ENCODE data around the gene FAM221B. TPM values are rescaled to one million over a fixed set of nuclear protein-coding genes. Genes with fewer than 3 reads are reported as not detected.
A peak's percentile ranks its signal among the peaks of the same experiment; 100 is the strongest.

The FAM221B gene
- total RNA-seq, 6 donors from 2014 or later = 0.10 to 0.15 TPM; not detected in 4

DNA sequence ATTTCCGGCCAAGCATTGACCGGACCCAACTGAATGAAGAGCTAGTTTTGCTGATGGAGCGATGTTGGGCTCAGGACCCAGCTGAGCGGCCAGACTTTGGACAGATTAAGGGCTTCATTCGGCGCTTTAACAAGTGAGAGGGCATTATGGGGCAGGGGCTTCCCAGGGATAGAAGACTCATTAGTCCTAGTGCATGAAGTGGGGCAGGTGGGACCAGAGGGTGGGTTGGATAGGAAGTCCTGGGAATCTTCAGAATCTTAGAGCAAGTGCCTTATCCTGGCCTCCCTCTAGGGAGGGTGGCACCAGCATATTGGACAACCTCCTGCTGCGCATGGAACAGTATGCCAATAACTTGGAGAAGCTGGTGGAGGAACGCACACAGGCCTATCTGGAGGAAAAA is 22.4 kb downstream of the FAM221B start:
- H3K9me3 ChIP-seq = no peaks in the 10 kb centered on the region
- no peak for DNase-seq
- H3K27ac ChIP-seq = no peak overlapping the region
- H3K36me3 ChIP-seq = peaks cover 0 to 68% (median 38%) of the 10 kb centered on the region in 4 donors
- H3K4me1 ChIP-seq = peaks cover under 1 to 4% (median 2%) of the 10 kb centered on the region in 4 donors
- no peak for TF ChIP-seq CTCF (IDR thresholded peaks at IDR 0.05)
- no peak for TF ChIP-seq EP300 (IDR thresholded peaks at IDR 0.05)
- TF ChIP-seq POLR2A (IDR thresholded peaks at IDR 0.05) = no peak
- no peak for TF ChIP-seq POLR2AphosphoS5 (IDR thresholded peaks at IDR 0.05)
- no peak overlapping the region for H3K4me3 ChIP-seq
- 97 to 98% methylated on average over 8 of the region's 8 CpGs for WGBS, 2 donors
- no peaks in the 10 kb centered on the region for H3K27me3 ChIP-seq
- ATAC-seq (ENCODE audit: low FRiP score in 2 of 2) = no peak

- no peak for DNase-seq
- no peak for ATAC-seq (ENCODE audit: low FRiP score in 2 of 2)
- no peaks in the 10 kb centered on the region for H3K9me3 ChIP-seq
- H3K27me3 ChIP-seq = no peaks in the 10 kb centered on the region
- peaks cover 0 to 45% (median 29%) of the 10 kb centered on the region in 4 donors for H3K36me3 ChIP-seq
- H3K27ac ChIP-seq = no peak overlapping the region
- peaks cover 0 to 2% (median 0%) of the 10 kb centered on the region in 4 donors for H3K4me1 ChIP-seq
- no peak overlapping the region for H3K4me3 ChIP-seq
- TF ChIP-seq CTCF (IDR thresholded peaks at IDR 0.05) = no peak
- TF ChIP-seq EP300 (IDR thresholded peaks at IDR 0.05) = no peak
- TF ChIP-seq POLR2A (IDR thresholded peaks at IDR 0.05) = no peak
- 92 to 95% methylated on average over 13 of the region's 13 CpGs for WGBS, 2 donors
Measured at GRCh38 chr9:35801328-35802128, 27.0 kb downstream of the FAM221B start.

DNA sequence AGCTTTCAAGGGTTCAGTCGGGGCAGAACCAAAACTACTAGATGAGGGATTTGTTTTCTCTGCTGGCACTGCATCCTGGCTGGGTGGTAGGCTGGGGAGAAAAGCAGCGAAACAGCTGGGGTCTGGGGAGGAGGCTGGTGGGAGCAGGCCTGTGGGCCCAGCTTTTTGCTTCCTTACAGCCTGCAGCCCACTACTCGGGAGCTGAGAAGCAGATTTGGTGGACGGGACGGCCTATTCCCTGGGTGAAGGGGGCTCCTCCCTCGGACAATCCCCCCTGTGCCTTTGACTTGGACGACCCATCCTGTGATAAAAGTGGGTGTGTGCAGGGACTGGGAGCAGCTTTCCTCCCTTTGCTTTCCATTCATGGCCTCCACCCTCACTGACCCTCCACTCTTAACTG is 28.0 kb downstream of the FAM221B start:
- H3K4me1 ChIP-seq = peaks cover 0 to 2% (median 0%) of the 10 kb centered on the region in 4 donors
- H3K9me3 ChIP-seq = no peaks in the 10 kb centered on the region
- H3K4me3 ChIP-seq = no peak overlapping the region
- no peak overlapping the region for H3K27ac ChIP-seq
- TF ChIP-seq EP300 (IDR thresholded peaks at IDR 0.05) (no peak), POLR2A (IDR thresholded peaks at IDR 0.05) (no peak), CTCF (IDR thresholded peaks at IDR 0.05) (no peak), POLR2AphosphoS5 (IDR thresholded peaks at IDR 0.05) (no peak)
- no peak for ATAC-seq (ENCODE audit: low FRiP score in 2 of 2)
- H3K27me3 ChIP-seq = no peaks in the 10 kb centered on the region
- DNase-seq = no peak
- H3K36me3 ChIP-seq = peaks cover 0 to 35% (median 20%) of the 10 kb centered on the region in 4 donors
- 88 to 92% methylated on average over 7 of the region's 7 CpGs for WGBS, 2 donors

DNA sequence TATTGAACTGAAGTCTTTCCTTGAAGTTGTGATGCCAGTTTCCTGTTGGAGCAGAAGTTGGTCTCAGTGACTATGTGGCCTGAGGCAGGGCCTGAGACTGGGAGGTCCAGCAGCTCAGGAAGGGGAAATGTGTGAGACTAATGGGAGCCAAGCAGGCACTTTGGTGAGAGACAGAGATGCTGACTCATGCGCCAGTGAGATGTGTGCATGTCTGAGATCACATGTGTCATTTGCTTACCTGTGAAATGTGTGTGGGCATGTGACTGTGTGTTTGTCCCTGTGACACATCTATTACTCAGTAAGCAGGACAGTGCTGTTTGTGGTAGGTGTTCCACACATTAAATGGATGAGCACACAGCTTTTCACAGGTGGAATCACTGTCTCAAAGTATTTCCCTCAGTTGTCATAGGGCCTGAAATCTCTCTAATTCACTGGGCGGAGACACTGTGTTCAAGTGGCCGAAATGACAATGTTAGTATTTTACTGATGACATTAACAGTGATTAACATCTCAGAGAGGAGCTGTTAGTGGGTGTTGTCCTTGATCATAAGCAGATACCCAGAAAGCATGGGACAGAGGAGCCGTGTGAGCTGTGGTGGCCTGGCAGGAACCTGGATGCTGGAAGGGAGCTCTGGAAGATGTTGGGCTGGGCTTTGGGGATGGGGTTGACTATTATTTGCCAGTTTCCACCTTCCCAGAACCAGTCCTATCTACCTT is 29.7 kb downstream of the FAM221B start:
- ATAC-seq (ENCODE audit: low FRiP score in 2 of 2) (no peak), DNase-seq (no peak)
- Histone ChIP-seq H3K27ac (peak overlapping the region in 1 of 4 donors; percentile 7), H3K27me3 (no peaks in the 10 kb centered on the region), H3K4me1 (peaks cover 0 to 9% (median 2%) of the 10 kb centered on the region in 4 donors), H3K36me3 (peaks cover 0 to 28% (median 15%) of the 10 kb centered on the region in 4 donors), H3K9me3 (no peaks in the 10 kb centered on the region), H3K4me3 (no peak overlapping the region)
- WGBS, 2 donors = 64 to 89% methylated on average over 4 of the region's 4 CpGs
- TF ChIP-seq POLR2A (IDR thresholded peaks at IDR 0.05) = no peak
- no peak for TF ChIP-seq EP300 (IDR thresholded peaks at IDR 0.05)
- TF ChIP-seq CTCF (IDR thresholded peaks at IDR 0.05) = no peak
- TF ChIP-seq POLR2AphosphoS5 (IDR thresholded peaks at IDR 0.05) = no peak

Measured in upper lobe of left lung (tissue), 6 donors.